Measurements from ENCODE around the gene EXOSC7. TPM values are rescaled to one million over a fixed set of nuclear protein-coding genes. Genes with fewer than 3 reads are reported as not detected.

EXOSC7 gene
- polyA plus RNA-seq, 1 donor (not counting 4 experiments of a cell fraction or from before 2014, with no cell fraction given): 94.4 TPM

DNA sequence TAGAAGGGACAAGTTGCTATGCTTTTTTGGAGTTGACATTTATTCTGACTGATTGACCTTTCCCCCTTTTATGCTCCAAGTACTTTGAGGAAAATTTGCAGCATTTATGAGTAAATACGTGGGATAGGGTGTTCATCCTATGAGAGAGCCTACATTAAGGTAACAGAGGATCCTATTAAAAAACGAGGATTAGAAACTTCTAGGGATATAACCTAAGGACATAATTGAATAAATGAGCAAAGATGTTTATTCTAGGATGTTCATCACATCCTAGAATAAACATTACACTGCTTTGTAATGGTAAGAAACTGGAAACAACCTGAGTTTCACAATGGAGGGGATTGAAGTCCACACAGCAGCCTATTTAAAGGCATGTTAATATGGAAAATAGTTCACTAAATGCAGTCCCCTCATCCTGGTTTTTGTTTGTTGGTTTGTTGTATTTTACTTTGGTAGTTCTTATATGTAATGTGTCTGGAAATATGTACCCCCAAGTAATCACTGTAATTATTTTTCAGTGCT, 26.2 kb downstream of the EXOSC7 start:
- Histone ChIP-seq H3K9me3 (ENCODE audit: control insufficient read depth, low read depth, low read length) (no peaks in the 10 kb centered on the region), H3K79me2 (ENCODE audit: control insufficient read depth, insufficient read depth, low read length) (no peaks in the 10 kb centered on the region), H3K9me1 (ENCODE audit: control insufficient read depth, extremely low read depth, insufficient read depth, low read length) (no peaks in the 10 kb centered on the region), H2AFZ (ENCODE audit: control insufficient read depth, low read length) (no peak overlapping the region), H3K27ac (ENCODE audit: control insufficient read depth, insufficient read depth, low read length) (no peak overlapping the region), H4K20me1 (ENCODE audit: control insufficient read depth, extremely low read depth, insufficient read depth, low read length) (no peaks in the 10 kb centered on the region), H3K4me2 (ENCODE audit: control insufficient read depth, extremely low read depth, insufficient read depth, low read depth, low read length) (no peak overlapping the region), H3K27me3 (ENCODE audit: control insufficient read depth, extremely low read depth, insufficient read depth, low read length) (no peaks in the 10 kb centered on the region), H3K36me3 (ENCODE audit: control insufficient read depth in 2 of 2, extremely low read depth in 1 of 2, insufficient read depth in 2 of 2, low read length in 2 of 2) (peaks cover 37 to 54% of the 10 kb centered on the region in 2 experiments), H3K4me1 (ENCODE audit: control insufficient read depth, extremely low read depth, insufficient read depth, low read length) (no peaks in the 10 kb centered on the region), H3K4me3 (ENCODE audit: control insufficient read depth in 2 of 3, extremely low read depth in 1 of 3, insufficient read depth in 2 of 3, low read depth in 1 of 3, low read length in 3 of 3) (no peak overlapping the region), H3K9ac (ENCODE audit: control insufficient read depth, extremely low read depth, insufficient read depth, low read length) (no peak overlapping the region)
- dilution Hi-C loops (cut with MboI; ENCODE audit: extremely low pct_ligation_motif_present, low sequenced_read_pairs): no loop called here
- DNase-seq (ENCODE audit: low read depth, low spot score) (no peak), FAIRE-seq (no peak)
- TF ChIP-seq, protein P1, sequence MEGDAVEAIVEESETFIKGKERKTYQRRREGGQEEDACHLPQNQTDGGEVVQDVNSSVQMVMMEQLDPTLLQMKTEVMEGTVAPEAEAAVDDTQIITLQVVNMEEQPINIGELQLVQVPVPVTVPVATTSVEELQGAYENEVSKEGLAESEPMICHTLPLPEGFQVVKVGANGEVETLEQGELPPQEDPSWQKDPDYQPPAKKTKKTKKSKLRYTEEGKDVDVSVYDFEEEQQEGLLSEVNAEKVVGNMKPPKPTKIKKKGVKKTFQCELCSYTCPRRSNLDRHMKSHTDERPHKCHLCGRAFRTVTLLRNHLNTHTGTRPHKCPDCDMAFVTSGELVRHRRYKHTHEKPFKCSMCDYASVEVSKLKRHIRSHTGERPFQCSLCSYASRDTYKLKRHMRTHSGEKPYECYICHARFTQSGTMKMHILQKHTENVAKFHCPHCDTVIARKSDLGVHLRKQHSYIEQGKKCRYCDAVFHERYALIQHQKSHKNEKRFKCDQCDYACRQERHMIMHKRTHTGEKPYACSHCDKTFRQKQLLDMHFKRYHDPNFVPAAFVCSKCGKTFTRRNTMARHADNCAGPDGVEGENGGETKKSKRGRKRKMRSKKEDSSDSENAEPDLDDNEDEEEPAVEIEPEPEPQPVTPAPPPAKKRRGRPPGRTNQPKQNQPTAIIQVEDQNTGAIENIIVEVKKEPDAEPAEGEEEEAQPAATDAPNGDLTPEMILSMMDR (optimal IDR thresholded peaks at IDR 0.05 in 1 of 3, IDR thresholded peaks at IDR 0.05 in 1 of 3, conservative IDR thresholded peaks at IDR 0.05 in 1 of 3; ENCODE audit: extremely low read depth in 1 of 3, insufficient read depth in 2 of 3, low read length in 3 of 3): no peak
- no peak for TF ChIP-seq EZH2 (IDR thresholded peaks at IDR 0.05; ENCODE audit: low read length)

DNA sequence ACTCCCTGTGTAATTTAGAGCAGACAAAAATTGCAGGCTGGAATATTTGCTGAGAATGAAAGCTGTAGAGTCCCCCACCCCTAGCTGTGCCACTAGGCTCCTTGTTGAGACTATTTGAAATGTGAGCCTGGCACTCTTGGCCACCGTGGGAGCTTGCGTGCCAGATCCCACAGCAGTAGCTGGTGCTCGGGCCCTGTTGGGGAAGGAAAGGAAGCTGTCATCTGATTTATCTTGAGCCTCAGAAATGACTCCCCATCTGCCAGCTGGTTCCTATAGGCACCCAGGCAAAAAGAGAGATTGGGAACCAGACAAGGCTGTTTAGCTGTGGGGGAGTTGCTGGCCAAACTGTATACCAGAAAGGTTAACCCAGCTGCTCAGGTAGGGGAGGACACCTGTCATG, 26.7 kb downstream of the EXOSC7 start:
- Histone ChIP-seq H3K36me3 (ENCODE audit: control insufficient read depth in 2 of 2, extremely low read depth in 1 of 2, insufficient read depth in 2 of 2, low read length in 2 of 2) (peaks cover 38 to 54% of the 10 kb centered on the region in 2 experiments), H3K27me3 (ENCODE audit: control insufficient read depth, extremely low read depth, insufficient read depth, low read length) (no peaks in the 10 kb centered on the region), H3K4me3 (ENCODE audit: control insufficient read depth in 2 of 3, extremely low read depth in 1 of 3, insufficient read depth in 2 of 3, low read depth in 1 of 3, low read length in 3 of 3) (no peak overlapping the region), H3K4me2 (ENCODE audit: control insufficient read depth, extremely low read depth, insufficient read depth, low read depth, low read length) (no peak overlapping the region), H4K20me1 (ENCODE audit: control insufficient read depth, extremely low read depth, insufficient read depth, low read length) (no peaks in the 10 kb centered on the region), H3K4me1 (ENCODE audit: control insufficient read depth, extremely low read depth, insufficient read depth, low read length) (peaks cover 2% of the 10 kb centered on the region), H2AFZ (ENCODE audit: control insufficient read depth, low read length) (no peak overlapping the region), H3K79me2 (ENCODE audit: control insufficient read depth, insufficient read depth, low read length) (no peaks in the 10 kb centered on the region), H3K9ac (ENCODE audit: control insufficient read depth, extremely low read depth, insufficient read depth, low read length) (no peak overlapping the region), H3K9me3 (ENCODE audit: control insufficient read depth, low read depth, low read length) (no peaks in the 10 kb centered on the region), H3K27ac (ENCODE audit: control insufficient read depth, insufficient read depth, low read length) (no peak overlapping the region), H3K9me1 (ENCODE audit: control insufficient read depth, extremely low read depth, insufficient read depth, low read length) (no peaks in the 10 kb centered on the region)
- FAIRE-seq (no peak), DNase-seq (ENCODE audit: low read depth, low spot score) (no peak)
- TF ChIP-seq EZH2 (IDR thresholded peaks at IDR 0.05; ENCODE audit: low read length): no peak
- TF ChIP-seq, protein P1 (optimal IDR thresholded peaks at IDR 0.05 in 1 of 3, IDR thresholded peaks at IDR 0.05 in 1 of 3, conservative IDR thresholded peaks at IDR 0.05 in 1 of 3; ENCODE audit: extremely low read depth in 1 of 3, insufficient read depth in 2 of 3, low read length in 3 of 3): no peak
- dilution Hi-C loops (cut with MboI; ENCODE audit: extremely low pct_ligation_motif_present, low sequenced_read_pairs): no loop called here

All from keratinocyte (primary cell).